Forelimb muscle (tissue), 1 donor: Measurements from ENCODE around the gene ARPC5. TPM values are rescaled to one million over a fixed set of nuclear protein-coding genes. Genes with fewer than 3 reads are reported as not detected.

Experiments used
- DNase-seq: peaks from one replicate; pipeline ENCODE4 v3.0.0-alpha.2; 2013; ENCODE audit warnings: low read depth
- polyA plus RNA-seq: library from polyadenylated mRNA; unstranded; fragments of 120-200 nt; gene quantifications from one replicate; pipeline ENCODE4 v1.2.1, GENCODE V29; 2013; ENCODE audit not compliant: insufficient read length

Gene ARPC5
- polyA plus RNA-seq, 1 donor = 84.6 TPM

DNA sequence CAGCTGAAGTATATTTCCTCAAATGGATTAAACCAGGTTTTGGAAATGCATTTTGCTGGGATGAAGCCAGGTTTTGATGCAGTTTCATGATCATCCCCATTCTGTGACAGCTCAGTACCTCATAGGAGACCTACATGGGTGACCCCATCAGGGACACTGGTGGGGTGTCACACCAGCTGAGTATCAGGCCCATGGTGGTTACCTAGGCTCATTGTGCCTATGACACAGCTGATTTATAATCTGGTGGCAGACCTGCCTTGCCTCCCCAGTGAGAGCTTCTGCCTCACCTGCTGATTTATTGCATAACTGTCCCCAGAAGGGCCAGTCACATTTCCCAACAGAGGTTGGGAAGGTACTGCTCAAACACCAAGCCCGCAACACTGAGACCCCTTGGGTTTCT lies 49.1 kb downstream of the ARPC5 start:
- no peak for DNase-seq

DNA sequence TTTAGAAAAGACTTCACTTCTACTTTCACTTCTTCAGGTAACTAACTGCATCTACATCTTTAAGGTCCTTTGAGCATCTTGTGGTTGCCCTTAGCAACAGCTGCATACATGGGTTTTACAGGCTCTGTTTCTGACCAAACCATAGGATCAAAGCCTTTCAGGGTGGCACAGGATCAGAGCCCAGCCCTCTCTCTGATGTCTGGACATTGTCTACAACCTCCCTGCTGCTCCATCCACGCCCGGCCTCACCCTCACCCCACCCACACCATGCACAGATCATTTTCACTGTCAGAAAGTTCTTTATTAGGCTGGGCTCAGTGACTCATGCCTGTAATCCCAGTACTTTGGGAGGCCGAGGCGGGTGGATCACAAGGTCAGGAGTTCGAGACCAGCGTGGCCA lies 50.5 kb downstream of the ARPC5 start:
- DNase-seq = no peak

DNA sequence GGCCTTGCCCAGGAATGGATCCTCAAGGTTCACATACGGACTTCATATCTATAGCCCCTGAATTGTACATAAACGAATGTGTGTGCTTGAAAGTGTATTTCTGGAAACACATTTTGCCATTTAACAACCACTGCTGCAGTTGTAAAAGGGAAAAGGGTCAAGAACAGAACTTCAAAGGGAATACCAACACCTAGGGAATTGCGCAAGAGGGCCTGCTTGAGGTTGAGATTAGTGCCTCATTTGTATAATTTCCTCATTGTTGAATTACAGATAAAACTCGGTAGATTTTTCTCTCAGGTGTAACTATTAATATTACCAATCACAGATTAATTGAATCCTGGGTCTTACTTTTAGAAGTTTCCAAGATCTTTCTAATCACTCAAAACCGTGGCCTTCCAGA lies 51.4 kb downstream of the ARPC5 start:
- DNase-seq = no peak

DNA sequence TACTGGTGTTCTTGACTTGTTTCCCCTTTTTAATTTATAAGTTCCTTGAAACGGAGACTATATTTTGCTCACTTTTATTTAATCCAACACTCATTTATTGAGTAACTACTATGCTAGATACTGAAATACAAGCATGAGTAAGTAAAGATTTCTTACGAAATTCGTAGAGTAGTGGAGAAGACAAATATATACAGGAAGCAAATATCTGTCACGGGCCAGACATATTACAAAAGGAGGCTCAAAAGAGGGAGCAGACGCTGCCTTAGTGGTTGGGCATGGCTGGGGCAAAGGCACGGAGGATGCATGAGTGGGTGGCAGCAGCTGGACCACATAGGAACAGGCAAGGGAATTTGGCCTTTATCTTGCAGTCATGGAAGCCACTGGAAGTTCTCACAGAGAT lies 52.1 kb downstream of the ARPC5 start:
- no peak for DNase-seq

DNA sequence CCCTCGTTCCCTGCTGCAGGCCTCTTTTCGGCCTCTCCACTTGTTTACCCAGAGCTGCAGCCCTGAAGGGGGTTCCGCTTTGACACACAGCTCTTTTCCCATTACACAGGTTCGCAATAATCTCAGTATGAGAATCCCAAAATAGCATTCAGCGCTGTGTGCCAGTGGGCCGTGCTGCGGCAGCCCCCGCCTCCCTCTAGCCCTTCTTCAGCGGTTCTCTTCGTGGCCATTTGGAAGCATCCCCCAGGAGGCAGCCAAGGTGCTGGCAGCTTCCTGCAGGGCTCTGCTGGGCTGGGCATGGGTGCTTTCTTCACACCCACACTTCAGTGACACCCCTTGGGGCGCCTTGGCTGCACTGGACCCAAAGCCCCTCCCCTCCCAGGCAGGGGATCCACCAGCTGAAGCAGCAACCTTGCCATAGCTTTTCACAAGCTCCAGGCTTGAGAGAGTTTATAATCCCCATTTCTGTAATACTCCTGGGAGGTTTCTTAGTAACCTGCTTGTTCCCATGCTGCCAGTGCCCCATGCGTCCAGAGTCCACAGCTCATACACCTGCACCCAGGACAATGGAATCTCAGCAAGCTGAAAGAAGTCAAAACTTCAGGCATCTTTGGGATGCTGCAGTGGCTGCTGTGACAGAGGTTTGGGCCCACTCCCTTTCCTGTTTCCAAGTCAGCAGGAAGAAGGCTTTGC lies 53.4 kb downstream of the ARPC5 start:
- no peak for DNase-seq

DNA sequence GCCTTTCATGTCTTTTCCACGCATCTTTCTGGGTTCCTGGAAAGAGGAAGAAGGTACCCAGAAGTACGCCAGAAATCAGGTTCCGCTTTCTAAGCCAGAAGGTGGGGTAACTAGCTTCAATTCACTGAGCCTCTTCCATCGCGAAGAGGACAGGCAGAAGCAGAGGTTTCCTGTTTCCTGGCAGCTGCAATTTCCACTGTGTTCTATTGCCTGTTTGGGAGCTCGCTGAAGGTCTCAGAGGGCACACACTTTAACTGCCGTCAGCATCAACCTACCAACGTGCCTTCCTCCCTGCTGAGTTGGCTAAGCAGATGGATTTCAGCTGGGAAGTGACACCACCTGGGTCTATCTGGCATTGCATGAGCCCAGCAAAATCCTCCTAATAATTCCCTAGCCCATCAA lies 55.3 kb downstream of the ARPC5 start:
- peak; percentile 41 for DNase-seq

DNA sequence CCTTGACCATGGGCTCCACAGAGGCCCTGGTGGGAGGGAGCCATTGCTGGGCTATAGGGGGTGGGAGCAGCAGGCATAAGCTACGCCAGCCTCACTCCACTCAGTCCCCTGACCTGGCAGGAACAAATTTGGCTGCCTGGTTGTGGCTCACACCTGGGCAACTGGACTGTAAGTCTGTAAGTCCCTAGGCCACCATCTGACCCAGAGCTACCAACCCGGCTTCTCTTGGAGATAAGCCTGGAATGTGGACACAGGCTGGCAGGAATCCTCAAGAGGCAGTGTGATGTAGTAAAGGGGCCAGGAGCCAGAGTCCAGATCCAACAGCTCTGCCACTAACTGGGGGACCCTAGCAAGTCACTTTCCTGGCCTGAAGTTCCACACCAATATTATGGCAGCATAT lies 56.7 kb downstream of the ARPC5 start:
- no peak for DNase-seq

DNA sequence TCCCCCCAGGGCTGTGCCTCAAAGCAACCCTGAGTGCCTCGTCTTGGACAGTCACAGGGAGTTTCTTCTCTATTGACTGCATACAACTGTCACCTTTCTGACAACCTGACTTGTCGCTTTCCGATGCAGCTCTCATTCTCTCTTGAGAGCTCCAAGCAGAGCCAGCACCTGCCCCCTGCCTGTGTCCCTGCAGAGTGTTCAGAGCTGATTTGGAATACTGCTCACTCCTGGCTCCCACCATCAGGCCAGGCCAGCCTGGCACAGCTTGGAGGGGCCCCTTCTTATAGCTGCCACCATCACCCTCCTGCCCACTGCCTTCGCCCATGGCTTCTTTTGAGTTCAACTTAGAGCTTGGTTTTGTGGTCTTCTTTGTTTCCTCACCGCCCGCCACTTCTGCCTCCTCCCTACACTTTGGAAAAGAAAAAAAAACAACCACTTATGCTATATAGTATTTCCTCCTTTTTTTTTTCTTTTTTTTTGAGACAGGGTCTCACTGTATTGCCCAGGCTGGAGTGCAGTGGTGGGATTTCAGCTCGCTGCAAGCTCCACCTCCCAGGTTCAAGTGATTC lies 57.6 kb downstream of the ARPC5 start:
- DNase-seq = no peak

DNA sequence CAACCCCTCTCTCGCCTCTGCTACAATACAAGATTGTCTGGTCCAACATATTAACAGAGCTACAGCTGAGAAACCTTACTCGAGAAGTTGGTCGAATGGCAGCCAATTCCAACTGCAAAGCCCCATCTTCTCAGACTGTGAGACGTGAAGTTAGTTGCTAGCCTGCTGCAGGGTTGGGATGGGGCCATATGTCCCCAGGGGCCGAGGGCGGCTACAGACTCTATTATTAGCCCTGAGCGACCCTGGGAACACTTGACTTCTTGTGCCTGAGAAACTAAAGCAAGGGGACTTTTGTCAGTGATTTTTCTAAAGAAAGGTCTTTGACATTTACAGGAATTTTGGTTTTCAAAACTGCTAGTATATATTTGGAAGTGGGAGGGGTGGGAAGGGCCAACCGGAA lies 59.0 kb downstream of the ARPC5 start:
- DNase-seq = no peak

DNA sequence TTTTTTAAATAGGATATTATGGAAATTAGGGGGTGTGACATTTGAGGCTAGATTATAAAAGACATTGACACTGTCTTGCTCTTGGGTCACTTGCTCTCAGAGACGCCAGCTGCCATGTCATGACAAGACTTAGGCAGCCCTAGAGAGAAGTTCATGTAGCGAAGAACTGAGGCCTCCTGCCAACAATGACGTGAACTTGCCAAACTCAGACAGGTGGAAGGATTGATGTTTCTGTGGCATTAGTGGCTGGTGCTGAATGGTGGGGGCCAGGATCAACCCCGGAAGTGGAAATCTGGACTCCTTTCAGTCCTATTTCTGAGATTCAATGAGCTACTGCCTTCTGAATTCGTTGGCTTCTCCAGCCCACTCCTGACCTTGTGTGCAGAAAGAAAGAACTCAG lies 60.0 kb downstream of the ARPC5 start:
- no peak for DNase-seq

DNA sequence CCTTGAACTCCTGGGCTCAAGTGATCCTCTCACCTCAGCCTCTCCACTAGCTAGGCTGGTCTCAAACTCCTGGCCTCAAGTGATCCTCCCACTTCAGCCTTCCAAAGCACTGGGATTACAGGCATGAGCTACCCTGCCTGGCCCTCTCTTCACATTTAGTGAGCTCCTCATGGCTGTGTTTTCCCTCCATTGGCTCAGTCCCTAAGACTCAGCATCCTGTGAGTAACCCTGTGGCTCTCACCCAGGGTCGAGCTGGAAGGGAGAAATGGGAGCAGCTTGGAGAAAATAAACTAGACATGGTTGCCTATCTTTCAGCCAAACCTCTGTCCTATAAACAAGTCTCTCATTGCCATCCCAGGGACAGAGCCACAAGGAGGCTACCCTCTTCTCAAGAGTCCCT lies 62.9 kb downstream of the ARPC5 start:
- DNase-seq = no peak

DNA sequence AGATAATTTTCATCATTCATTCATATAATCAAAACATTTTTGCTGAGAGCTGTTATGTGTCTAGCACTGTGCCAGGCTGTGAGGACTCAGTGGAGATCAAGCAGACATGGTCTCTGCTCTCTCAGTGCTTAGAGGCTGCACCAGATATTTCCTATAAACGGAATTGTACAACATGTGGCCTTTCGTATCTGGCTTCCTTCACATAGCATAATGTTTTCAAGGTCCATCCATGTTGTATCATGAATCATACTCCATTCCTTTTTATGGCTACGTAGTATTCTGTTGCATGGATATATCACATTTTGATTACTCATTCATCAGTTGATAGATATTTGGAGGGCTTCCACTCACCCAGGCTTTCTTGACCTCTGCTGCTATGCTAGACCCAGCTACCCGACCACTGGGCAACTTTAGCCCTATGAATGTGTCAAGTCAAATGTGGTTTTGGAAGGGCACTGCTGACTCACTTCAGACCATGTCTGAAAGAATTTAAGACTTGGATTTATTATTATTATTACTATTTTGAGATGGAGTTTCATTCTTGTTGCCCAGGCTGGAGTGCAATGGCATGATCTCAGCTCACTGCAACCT lies 63.8 kb downstream of the ARPC5 start:
- DNase-seq = no peak

Other genes with a start within 250 kb of the ARPC5 start
- 0.68 TPM for gene NMNAT2, start 217.4 kb downstream of the ARPC5 start, polyA plus RNA-seq
- gene SMG7, start 163.3 kb downstream of the ARPC5 start, polyA plus RNA-seq = 32.6 TPM
- gene NCF2, start 45.3 kb downstream of the ARPC5 start, polyA plus RNA-seq = 4.0 TPM
- gene APOBEC4, start 17.5 kb upstream of the ARPC5 start, polyA plus RNA-seq = not detected
- gene RGL1, start 169.3 kb upstream of the ARPC5 start, polyA plus RNA-seq = 19.4 TPM